Measurements from ENCODE around the gene DIPK1B. TPM values are rescaled to one million over a fixed set of nuclear protein-coding genes. Genes with fewer than 3 reads are reported as not detected.

Gene DIPK1B
- total and polyA plus RNA-seq, 2 experiments from 2014 or later: 18.7 to 60.0 TPM

GRCh38 chr9:136697146-136697820, 15.1 kb upstream of the DIPK1B start:
- no peak overlapping the region for H3K4me3 ChIP-seq
- DNase-seq (ENCODE audit: low spot score) (no peak), ATAC-seq (no peak)
- H2AFZ ChIP-seq: no peak overlapping the region
- H3K4me1 ChIP-seq (ENCODE audit: insufficient read depth): no peaks in the 10 kb centered on the region; the same call in 1 of the 2 replicates
- H3K27ac ChIP-seq (ENCODE audit: low read depth): no peak overlapping the region
- no peaks in the 10 kb centered on the region for H3F3A ChIP-seq (replicated peaks; ENCODE audit: low read depth)
- TF ChIP-seq POLR2AphosphoS5 (IDR thresholded peaks at IDR 0.05; ENCODE audit: low read depth): no peak
- no peak for TF ChIP-seq JUNB (IDR thresholded peaks at IDR 0.05; ENCODE audit: unreplicated experiment)
- TF ChIP-seq CTCF (conservative IDR thresholded peaks at IDR 0.05; ENCODE audit: low read depth in 2 of 2): no peak
- no peak for TF ChIP-seq ZNF331 (CRISPR knock-in tag; IDR thresholded peaks at IDR 0.05; ENCODE audit: low read depth)
- no peak for TF ChIP-seq ZNF462 (CRISPR knock-in tag; IDR thresholded peaks at IDR 0.05)
- no peak for TF ChIP-seq EZH2phosphoT487 (IDR thresholded peaks at IDR 0.05; ENCODE audit: unreplicated experiment)
- TF ChIP-seq NANOG (IDR thresholded peaks at IDR 0.05; ENCODE audit: borderline replicate concordance): no peak
- no peak for TF ChIP-seq REST (IDR thresholded peaks at IDR 0.05; ENCODE audit: unreplicated experiment)
- TF ChIP-seq STAT1 (IDR thresholded peaks at IDR 0.05; ENCODE audit: unreplicated experiment): no peak
- TF ChIP-seq EZH2 (IDR thresholded peaks at IDR 0.05; ENCODE audit: low read depth, unreplicated experiment): no peak
- H3K9me2 ChIP-seq (ENCODE audit: insufficient read depth): no peaks in the 10 kb centered on the region
- no peak overlapping the region for H3K4me2 ChIP-seq
- H4K20me1 ChIP-seq (replicated peaks; ENCODE audit: insufficient read depth): no peaks in the 10 kb centered on the region
- no peaks in the 10 kb centered on the region for H3K27me3 ChIP-seq (ENCODE audit: insufficient read depth)
- Mint-ChIP-seq H3K27me3 (ENCODE audit: insufficient read depth, low read depth, poor library complexity) (peaks cover 17% of the 10 kb centered on the region), H3K4me1 (peaks cover 18% of the 10 kb centered on the region), H3K27ac (no peak overlapping the region), H3K36me3 (ENCODE audit: low read depth) (no peaks in the 10 kb centered on the region), H3K9me3 (no peaks in the 10 kb centered on the region), H3K4me3 (no peak overlapping the region)
- H3K79me2 ChIP-seq (replicated peaks; ENCODE audit: insufficient read depth): no peaks in the 10 kb centered on the region
- H3K36me3 ChIP-seq (ENCODE audit: insufficient read depth): no peaks in the 10 kb centered on the region

Data from GM23338 (cell line).